ENCODE measurements around the gene DNAJA4. TPM values are rescaled to one million over a fixed set of nuclear protein-coding genes. Genes with fewer than 3 reads are reported as not detected.
A peak's percentile ranks its signal among the peaks of the same experiment; 100 is the strongest.

DNAJA4 gene
- total RNA-seq, 1 donor from 2014 or later, result 3.9 TPM

DNA sequence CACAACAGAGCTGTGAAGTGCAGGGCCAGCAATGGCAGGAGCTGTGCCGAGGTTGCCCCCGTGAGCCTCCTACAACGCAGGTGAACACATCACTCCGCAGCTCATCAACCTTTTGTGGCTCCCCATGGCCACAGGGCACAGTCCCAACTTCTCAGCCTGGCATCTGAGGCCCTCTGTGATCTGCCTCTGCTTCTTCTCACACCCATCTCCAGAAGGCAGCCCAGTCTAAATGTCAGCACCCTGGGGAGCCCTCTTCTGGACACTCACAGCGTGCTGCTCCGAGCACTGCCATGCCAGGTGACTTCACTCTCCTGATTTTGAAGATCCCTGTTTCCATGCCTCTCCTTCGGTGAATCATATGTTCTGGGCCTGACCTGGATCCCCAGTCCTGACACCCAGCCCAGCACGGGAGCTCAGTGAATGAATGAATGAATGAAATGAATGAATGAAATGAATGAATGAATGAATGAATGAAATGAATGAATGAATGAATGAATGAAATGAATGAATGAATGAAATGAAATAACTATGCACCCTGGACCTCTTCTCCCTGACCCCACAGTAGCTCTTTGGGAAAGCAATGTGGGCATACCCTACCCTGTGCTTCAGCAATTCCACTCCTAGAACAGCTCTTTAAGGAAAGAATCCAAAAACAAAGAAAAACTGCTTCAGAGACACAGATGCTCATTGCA, 52.9 kb downstream of the DNAJA4 start:
- DNase-seq, result peak; percentile 27

DNA sequence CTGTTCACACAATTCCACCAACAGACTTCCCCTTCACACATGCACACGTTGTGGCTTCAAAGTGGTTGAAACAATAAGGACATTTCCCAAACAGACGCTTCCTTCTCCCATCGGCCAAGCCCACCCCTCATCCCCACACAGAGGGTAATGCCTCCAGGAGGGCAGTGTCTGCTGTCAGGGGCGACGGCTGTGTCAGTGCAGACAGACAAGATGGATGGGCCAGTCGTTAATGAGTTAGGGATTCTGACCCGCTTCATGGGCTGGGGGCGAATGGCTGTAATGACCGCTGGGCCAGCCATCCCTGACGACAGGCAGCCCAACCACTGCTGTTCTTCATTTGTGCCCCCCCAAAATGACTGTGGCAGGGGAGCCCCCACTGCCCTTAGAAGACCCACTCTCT, 55.2 kb downstream of the DNAJA4 start:
- no peak for DNase-seq

DNA sequence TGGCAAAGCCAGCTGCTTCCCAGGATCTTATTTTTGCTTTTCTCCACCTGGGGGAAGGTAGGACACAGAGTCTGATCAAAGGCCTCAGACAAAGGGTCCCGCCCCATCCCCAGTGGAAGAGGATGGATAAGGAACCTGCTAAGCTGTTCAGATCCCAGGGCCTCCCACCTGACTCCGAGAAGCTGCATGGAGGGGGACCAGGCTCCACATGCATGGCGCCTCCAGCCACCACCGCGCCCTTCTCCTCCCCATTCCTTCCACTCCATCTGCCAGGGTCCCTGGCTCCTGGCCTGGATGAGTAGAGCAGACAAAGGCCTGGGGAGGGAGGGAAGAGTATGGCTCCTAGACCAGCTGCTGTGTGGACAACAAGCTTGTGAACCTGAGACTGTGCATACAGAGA, 55.8 kb downstream of the DNAJA4 start:
- no peak for DNase-seq

DNA sequence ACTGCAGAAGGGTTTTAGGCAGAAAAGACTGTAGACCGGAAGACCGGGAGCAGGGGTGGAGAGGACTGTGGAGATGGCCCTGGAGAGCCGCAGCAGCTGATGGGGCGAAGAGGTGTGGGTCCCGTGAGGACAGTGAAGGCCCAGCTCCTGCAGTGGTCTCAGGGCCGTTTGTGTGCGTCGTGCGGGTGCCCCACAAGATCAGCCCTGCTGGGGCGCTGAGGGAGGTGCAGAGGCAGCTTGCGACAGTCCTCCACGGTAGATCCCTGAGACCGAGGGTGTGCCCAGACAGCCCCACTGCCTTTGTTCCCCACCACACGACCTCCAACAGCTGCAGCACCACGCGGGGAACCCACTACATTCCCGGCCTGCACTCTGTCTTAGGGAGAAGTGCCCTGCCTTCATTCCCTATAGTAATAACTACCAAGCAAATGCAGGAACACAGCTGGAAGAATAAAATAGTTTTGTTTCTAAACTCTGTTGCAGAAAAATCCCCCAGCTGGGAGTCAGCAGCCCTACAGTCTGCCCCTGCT, 56.7 kb downstream of the DNAJA4 start:
- DNase-seq, result no peak

DNA sequence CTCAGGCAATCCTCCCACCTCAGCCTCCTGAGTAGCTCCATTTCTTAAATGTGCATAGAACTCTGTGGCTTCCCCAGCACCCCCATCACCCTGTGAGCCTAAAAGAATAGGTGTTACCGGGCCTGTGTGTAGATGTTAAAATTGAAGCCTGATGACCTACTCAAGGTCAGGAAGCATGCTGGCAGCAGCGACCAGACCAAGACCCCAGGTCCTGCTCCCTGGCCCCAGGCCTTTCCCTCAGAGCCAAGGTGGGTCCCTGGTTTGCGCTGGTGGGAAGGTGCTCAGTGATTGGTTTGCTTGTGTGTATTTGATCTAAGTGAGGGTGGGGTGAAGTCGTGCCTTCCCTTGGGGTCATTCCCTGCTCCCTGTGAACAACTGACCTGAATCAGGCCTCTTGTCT, 57.4 kb downstream of the DNAJA4 start:
- no peak for DNase-seq

DNA sequence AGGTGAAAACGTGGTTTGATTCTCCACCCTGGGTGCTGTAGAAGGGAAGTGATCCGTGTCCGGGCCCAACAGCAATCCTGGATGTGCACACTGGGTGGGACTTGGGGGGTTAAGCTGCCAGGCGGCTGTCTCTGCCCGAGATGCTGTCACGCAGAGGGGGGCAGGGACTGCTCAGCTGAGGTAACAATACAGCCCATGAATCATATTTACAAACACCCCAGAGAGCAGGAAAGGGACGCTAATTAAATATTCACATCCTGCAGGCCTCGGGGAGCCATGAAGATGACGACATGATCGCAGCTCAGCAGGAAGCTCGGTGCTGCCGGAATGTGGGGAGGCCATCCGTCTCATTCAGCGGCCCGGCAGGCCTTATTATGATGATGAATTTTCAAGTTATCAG, 57.9 kb downstream of the DNAJA4 start:
- peak; percentile 96 for DNase-seq

DNA sequence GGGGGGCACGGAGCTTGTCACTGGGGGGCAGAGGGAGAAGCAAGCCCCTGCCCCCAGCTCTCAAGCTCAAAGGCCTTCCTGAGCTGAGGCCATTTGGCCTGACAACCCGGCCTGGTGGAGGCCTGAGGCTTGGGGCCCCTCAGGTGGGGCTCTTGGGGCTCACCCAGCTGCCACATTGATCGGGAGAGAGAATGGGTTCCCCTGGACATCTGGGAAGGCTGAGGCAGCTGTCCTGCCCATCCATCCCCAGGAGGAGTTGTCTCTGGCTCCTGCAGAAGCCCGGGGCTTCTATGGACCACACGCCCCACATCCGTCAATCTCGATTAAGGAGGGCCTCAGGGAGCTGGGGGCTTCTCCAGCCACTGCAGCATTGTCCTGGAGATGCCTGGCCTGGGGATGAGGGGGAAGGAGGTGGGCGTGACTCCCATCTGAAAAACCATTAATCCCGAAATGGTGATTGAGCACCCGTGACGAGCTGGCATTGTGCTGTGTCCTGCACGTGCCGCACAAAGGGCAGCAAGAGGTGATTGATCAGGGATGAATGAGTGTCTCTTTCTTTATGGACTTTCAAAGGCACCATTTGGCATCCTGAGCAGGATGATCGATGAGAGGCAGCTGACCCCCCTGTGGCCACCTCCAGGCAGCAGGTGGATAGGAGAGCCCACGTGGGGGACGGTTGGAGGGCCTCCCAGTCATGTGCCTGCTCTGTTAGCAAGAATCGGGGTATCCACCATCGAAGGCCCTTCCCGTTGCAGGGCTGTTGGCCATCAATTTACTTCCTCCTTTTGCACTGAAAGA, 58.6 kb downstream of the DNAJA4 start:
- no peak for DNase-seq

DNA sequence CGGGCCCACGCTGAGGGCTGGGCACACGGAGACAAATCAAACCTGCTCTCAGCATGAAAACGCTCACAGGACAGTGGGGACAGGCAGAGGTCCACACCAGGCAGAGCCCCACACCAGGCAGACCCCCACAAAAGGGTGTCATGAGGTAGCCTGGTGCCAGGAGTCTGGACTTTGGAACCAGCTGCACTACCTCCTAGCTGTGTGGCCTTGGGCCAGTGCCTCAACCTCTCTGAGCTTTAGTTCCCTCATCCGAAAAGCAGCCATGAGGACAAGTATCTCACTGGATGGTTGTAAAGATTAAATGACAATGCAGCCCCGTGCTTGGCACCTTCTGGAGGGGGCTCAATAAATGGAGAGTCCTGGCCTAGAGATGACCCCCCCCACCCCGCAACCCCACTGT, 59.3 kb downstream of the DNAJA4 start:
- DNase-seq, result no peak

DNA sequence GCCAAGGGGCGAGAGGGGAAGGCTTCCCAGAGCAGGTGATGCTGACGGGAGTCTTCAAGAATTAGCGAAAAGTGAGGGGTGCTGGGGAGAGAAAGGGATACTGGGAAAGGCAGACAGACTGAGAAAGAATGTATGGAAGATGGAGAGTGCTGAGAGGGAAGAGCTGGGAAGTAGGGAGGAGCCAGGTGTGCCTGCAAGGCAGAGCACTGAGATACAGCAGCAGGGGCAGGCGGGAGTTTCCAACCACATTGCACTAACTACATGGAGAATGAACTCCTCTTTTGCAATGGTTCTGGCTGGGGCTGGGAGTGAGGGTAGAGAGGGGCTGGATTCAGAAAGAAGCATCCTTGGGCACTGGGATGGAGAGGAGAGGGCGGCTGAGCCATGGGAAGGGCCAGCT, 59.8 kb downstream of the DNAJA4 start:
- DNase-seq, result no peak

DNA sequence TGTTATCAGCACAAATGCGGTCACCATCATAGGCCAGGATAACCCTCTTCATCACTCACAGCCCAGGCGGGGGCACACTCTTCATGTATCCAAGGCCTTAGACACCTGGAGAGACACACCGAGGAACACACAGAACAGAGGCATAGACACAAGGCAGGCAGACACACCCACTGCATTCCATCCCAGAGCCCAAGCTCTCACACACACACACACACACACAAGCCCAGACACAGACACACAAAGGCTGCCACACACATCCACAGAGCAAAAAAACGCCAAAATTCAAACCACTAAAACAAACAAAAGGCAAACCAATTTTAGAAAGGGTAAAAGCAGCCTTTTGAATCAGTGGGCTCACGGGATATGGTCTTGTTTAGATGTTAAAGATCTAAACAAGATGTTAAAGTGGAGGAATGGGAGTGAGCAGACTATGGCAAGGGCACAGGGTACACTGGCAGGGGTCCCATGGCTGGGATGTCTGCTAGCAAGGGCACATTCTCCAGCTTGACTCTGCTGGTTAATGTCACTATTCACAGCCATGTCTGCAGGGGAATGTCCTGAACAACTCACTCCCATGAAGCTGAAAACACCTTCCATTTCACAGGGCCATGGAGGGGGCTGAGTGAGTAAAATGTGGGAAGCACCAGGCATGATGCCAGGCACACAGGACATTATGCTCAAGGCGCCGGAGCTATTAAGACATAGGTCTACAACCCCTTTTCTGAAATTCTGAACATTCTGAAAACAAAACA, 60.9 kb downstream of the DNAJA4 start:
- DNase-seq, result peak; percentile 25

DNA sequence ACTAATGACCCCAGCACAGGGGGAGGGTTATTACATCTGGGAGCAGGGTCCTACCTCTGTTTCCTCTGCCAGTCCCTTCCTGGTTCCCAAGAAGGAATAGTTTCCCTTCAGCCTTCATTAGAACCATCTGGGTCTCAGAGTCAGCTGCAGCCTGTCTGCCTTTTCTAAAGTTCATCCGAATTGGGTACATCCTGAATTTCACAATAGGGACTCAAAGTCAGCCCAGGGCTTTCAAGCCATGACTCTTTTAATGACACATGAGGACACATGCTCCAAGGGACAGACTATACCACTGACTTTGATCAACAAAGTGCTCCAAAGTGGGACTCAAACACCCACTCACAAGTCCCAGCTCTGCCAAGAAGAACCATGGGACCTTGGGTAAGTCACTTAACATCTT, 63.1 kb downstream of the DNAJA4 start:
- DNase-seq, result no peak

DNA sequence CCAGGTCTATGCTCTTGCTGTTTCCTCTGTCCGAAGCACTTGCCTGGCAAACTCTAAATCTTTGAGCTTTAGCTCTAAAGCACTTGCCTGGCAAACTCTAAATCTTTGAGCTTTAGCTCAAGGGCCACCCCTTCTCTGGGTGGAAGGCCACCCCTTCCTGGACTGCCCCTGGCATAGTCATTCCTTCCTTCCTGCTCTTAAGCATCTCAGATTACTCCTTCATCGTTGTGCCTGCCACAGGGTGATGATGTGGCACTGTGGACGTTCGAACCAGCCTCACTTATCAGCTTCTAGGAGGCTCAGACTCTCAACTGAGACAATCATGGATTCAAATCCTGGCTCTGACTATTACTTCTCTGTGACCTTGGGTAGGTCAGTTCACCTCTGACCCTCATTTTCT, 65.3 kb downstream of the DNAJA4 start:
- DNase-seq, result peak; percentile 65

Other genes with a start within 250 kb of the DNAJA4 start
- gene TBC1D2B, start 186.9 kb upstream of the DNAJA4 start, total RNA-seq, result 26.2 and 43.8 TPM in 2 replicates
- gene SH2D7, start 172.0 kb upstream of the DNAJA4 start, total RNA-seq, result not detected in 2 replicates
- 1.5 and 2.5 TPM in 2 replicates for gene CIB2, start 133.1 kb upstream of the DNAJA4 start, total RNA-seq
- gene IDH3A, start 115.2 kb upstream of the DNAJA4 start, total RNA-seq, result 35.6 and 65.6 TPM in 2 replicates
- gene ACSBG1, start 30.0 kb upstream of the DNAJA4 start, total RNA-seq, result not detected in 2 replicates
- 64.1 and 76.2 TPM in 2 replicates for gene SKIC8, start 35.0 kb downstream of the DNAJA4 start, total RNA-seq
- gene CRABP1, start 75.8 kb downstream of the DNAJA4 start, total RNA-seq, result not detected in 2 replicates
- 26.0 and 48.1 TPM in 2 replicates for gene IREB2, start 173.7 kb downstream of the DNAJA4 start, total RNA-seq
- 1.8 and 3.4 TPM in 2 replicates for gene HYKK, start 243.0 kb downstream of the DNAJA4 start, total RNA-seq

Measured in dermis blood vessel endothelial cell (primary cell).